HG03135 (cell line): ENCODE measurements around the gene TTLL5.
"Not testable (repeated sequence)": the region's sequence is repeated elsewhere in the genome, so short reads cannot be mapped to it uniquely, and the experiment has no call there.

Experiments
- ATAC-seq: cut with Tn5 transposase; IDR thresholded peaks from one replicate; pipeline ENCODE4 v1.9.1; 2021; ENCODE audit warnings: mild to moderate bottlenecking, moderate library complexity; ENCODE audit not compliant: unreplicated experiment

Gene TTLL5

GRCh38 chr14:75649773-75650172, 11.3 kb upstream of the TTLL5 start:
- no peak for ATAC-seq

DNA sequence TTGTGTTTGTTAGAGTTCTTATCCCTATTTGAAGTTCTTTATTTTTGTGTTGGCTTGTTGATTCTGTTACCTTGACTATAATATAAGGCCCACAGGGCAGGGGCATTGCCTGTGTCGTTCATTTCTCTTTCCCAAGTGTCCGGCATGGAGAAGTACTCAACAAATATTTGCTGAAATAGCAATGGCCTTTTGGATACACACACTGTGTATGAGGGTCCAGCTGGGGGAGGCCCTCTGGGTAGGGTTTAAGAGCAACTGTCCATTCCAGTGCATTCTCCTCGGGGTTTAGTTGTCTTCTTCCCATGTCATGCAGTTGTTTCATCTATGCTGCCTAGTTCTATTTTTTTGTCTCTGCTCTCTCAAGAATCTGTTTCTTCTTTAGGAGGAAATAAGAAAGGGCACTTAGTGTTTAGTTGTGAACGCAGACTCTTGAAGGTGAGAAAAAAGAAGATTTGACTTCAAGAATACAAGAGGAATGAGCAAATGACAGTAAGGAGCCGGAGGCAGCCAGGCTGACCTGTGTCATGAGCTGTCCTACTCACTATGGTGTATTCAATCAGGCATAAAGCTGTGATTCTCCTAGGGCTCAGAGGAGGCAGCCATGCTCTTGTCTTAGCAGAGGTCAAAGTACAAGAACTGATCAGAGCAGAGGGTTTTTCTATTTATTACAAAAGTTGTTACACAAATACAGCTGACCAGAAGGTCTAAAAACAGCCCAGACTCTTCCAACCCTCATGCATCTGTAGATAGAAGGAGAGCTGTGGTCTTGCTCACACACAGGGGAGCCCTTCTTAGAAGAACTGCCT, 10.6 kb upstream of the TTLL5 start:
- no peak for ATAC-seq

DNA sequence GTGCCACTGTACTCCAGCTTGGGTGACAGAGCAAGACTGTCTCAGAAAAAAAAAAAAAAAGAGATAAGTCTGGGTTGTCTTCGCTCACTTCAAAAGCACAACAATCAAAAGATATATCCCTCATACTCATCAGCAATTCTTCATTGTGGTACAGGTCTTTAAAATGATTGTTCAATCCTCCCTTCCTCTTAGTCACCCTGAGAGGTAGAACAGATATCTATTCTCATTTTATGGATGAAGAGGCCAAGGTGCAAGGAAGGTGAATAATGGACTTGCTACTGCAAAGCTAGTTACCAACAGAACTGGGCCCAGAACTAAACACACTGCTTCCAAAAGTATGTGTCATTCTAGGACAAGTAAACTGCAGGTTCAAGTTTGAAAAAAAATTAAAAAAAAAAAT, 7.5 kb upstream of the TTLL5 start:
- ATAC-seq = no peak

DNA sequence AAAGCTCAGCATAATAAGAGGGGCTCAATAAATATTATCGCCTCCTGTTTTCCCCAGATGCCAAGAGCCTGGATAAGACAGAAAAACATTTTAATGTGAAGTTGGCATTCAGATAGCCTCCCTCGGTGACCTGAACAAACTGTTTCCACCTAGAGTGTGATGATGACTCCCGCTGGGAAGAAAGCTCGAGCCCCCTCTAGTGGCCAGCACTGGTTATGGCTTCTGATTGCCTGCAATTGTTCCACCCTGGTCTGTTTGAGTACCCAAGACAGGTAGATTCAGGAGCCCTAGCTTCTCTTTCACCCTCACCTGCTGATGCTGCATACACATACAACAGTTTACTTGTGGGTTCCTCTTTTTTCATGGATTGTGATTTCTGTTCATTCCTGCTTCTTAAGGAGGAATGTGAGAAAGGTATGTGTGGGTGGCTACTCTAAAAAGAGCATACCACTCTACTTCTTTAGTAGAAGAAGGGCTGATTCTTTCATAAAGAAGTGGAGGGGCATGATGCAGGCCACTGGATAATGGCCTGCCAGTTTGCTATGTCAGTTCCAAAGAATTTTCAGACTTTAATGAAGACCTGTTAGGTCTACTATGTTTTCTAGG, 6.8 kb upstream of the TTLL5 start:
- peak; percentile 74 for ATAC-seq

DNA sequence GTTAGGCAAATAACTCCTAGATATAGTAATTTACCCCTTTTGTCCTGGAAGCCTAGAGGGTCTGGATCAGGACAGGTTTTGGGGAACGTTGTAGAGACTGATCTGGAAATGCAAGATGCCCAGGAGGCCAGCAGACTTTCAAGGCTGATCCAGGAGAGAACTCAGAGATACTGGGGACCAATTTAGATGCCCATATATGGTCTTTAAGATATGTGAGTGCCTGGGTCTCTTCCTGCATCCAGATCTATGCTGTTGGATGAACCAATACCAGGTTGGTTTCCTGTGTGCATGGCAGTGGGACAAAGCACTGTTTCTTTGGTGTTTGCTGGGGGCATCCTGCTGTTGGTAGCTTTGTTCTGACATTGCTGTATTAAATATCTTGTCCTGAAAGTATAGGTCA, 5.8 kb upstream of the TTLL5 start:
- no peak for ATAC-seq

DNA sequence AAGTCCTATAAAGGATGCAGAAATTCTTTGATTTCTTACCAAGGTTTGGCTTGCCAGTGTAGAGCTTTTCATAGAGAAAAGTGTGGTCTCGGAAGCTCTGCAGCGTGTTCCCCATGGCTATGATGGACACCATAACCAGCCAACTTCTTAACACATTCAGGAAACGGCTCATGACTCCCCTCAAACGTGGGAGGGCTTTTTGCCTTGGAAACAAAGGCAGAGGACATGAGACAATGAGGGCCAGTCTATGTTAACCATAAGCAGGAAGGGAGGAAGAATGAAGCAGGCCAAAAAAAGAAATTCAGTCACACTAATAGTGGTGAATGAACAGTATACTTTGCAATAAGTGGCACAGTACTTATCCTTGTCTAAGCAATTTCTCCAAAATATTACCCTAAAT, 3.7 kb upstream of the TTLL5 start:
- ATAC-seq = no peak

- no peak for ATAC-seq
Observed at GRCh38 chr14:75658957-75659356, 2.1 kb upstream of the TTLL5 start.

GRCh38 chr14:75660238-75660629, 812 bp upstream of the TTLL5 start:
- ATAC-seq = no peak

DNA sequence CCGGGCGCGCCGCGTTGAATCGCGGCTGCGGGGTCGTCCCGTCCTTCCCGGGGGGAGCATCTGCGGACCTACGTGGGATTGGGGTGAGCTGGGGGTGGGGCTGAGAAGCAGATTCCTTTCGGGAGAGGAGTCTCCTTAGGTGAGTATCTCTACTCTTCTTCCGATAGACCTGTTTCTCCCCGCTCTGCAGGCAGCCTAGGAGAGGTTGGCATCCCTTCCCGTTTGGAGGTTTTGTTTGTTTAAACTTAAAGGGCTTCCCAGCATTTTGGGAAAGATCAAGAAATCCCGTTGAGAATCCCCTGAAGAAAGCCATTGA, 411 bp downstream of the TTLL5 start:
- peak; percentile 1 for ATAC-seq

GRCh38 chr14:75662966-75663365, 1.9 kb downstream of the TTLL5 start:
- no peak for ATAC-seq

DNA sequence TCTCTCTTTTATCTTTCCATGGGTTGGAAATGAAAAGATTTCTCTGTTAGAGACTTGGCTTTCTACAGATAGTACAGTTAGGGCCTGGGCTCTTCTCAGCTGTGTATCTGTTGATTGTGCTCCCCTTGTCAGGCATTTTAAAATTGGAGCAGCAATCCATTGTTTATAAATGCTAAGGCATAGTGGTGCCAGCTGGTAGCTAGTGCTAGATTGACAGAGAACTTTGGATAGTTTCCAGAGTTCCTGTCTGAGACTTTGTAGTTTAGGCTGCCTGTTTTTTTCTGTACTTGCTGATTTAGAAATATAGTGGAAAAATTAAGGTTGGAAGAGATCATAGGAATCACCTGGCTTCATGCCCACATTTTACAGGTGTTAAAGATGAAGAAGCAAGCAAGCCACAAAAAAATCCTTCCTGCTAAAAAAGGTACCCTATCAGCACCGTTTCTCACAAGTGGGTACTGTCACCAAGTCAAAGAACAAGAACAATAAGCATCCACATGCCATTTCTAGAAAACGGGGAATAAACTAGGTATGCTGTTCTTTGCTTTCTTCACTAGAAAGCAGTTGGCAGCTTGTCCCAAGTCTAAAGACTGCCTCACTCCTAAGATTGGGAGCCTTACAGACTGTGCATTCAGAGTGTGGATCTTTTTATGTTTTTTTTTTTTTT, 6.2 kb downstream of the TTLL5 start:
- ATAC-seq = no peak

- no peak for ATAC-seq
Observed at GRCh38 chr14:75672605-75673192, 11.7 kb downstream of the TTLL5 start.

- ATAC-seq = no peak
Observed at GRCh38 chr14:75673345-75674035, 12.4 kb downstream of the TTLL5 start.

DNA sequence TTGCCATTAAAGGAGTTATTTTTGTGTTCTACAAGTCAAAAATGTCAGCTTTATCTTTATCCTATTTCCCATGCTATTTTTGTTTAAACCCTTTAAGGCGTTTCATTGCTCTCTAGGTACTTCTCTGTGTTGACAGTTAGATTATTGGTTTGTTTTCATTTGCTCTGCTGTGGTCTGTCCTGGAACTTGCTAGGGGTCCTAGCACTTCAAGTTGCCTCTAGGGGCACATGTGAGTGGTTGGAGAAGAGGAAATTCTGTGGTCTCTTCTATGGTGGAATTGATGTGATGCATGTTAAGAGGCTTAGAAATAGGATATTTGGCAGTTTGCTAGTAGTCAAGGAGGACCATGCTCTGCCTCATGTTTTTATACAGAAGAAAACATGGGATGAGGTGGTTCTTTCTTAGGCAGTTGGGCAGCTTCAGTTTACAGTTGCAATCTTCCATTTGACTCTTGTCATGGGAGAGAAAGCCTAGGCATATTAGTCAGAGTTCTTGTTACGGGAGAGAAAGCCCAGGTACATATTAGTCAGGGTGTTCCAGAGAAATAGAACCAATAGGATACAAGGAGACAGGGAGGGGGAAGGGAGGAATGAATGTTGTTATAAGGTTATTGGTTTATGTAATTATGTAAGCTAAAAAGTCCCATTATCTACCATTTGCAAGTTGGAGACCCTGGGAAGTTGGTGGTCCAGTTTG, 14.4 kb downstream of the TTLL5 start:
- no peak for ATAC-seq

DNA sequence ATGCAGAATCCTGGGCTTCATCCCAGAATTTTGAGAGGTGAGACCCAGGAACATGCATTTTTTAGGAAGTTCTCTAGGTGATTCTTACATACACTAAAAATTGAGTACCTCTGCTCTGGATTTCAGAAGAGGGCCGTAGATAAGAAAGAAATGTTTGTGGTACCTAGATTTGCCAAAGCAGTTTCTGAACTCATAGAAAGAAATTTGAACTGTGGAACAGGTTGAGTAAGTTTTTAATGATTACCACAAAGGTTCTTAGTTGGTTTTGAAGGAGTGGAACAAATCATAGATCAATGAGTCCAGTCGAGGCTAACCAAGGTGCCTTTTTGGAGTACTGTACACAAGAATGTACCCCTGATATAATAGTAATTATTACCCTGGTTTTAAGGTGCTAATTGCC, 24.9 kb downstream of the TTLL5 start:
- ATAC-seq = no peak

GRCh38 chr14:75689012-75689411, 28.0 kb downstream of the TTLL5 start:
- no peak for ATAC-seq

DNA sequence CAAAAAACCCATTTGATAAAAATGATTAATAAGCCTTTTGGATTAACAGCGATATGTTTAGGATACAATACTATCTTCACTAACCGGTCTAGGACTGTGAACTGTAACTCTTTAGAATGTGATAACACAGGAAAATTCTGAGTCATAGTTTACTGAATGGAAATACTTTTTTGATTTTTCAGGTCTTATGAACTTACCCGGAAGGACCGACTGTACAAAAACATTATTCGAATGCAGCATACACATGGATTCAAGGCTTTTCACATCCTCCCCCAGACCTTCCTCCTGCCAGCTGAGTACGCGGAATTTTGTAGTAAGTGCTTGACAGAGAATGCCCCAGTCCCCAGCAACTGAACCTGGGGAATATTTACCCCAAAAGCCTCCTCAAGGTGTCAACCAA, 29.0 kb downstream of the TTLL5 start:
- ATAC-seq = no peak

- ATAC-seq = not testable (repeated sequence)
Observed at GRCh38 chr14:75695025-75695424, 34.0 kb downstream of the TTLL5 start.

DNA sequence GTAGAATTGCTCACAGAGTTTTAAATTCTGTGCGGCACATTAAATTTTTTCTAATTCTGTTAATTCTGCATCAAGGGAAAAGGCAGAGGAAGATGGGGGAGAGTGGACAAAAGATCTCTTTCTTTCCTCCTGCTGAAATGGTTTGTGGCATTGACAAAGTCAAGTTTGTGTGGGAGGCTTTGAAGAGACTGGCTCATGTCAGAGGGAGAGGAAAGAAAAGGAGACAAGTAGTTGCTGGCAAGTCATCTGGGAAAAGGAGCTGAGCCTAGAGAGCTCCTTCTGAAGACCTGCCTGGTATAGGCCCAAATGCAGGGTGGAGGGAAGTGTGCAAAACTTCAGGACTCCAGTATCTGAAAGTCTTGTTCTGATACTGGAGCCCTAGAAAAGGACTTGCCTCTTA, 36.3 kb downstream of the TTLL5 start:
- ATAC-seq = no peak

DNA sequence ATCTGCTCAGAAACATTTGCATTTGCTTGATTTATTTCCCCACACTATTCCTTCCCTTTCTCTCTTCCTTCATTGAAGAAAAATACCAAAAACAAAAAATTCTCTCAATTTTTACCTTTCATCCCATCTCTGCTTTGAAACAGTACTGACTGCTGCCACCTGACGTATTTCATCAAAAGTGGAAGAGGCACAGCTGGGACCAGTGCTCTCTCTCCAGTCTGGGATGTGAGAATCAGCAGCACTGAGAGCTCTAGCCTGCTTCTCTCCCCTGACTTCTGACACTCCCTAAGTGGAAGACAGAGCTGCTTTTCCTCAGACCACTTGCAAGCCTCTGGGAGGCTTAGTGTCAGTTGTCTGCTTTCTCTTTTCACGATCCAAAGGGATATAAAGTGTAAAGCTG, 36.9 kb downstream of the TTLL5 start:
- no peak for ATAC-seq

DNA sequence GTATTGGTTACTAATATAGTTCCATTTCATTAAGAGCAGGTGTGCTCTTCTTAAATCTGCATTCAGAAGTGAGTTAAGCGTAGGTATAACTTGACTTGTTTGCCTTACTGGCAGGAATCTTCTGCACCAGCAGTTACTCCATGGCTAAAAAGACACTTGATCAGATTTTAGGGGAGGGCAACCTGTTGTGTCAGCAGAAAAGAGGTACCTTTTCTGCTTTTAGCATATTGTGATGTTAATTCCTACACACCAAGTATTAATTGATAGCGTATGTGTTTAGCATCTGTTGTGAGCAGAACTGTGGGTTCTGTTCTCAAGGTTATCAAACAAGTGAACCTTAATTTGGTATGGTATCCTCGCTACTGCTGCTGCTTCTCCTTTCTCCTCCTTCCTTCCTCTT, 38.3 kb downstream of the TTLL5 start:
- no peak for ATAC-seq
